Lung (tissue), 12 donors: ENCODE results near the gene ARL5C. TPM values are rescaled to one million over a fixed set of nuclear protein-coding genes. Genes with fewer than 3 reads are reported as not detected.

Experiments used
- ATAC-seq: fragments of 200-7000 bp; cut with Tn5 transposase; one replicate; pipeline ENCODE4 v1.9.1; 2020; ENCODE audit warnings: moderate number of reproducible peaks; ENCODE audit not compliant: insufficient read depth, low FRiP score
- DNase-seq, 3 donors: peaks; one replicate each; pipeline ENCODE4 v3.0.0-alpha.2; 2013 to 2017
- H3K27ac ChIP-seq, 2 donors: one replicate each; pipeline ENCODE4 v1.5.1; 2013; ENCODE audit warnings: mild to moderate bottlenecking in 2 of 2, moderate library complexity in 2 of 2, control low read depth in 1 of 2, inconsistent platforms in 1 of 2, low read depth in 1 of 2, low read length in 1 of 2
- H3K27me3 ChIP-seq, 3 donors: one replicate each; pipeline ENCODE4 v1.5.1; 2013; ENCODE audit warnings: low read length in 2 of 3; ENCODE audit not compliant: control insufficient read depth in 3 of 3, insufficient read depth in 3 of 3
- H3K36me3 ChIP-seq, 4 donors: one replicate each; pipeline ENCODE4 v1.5.1; 2013; ENCODE audit warnings: low read length in 4 of 4, mild to moderate bottlenecking in 1 of 4, moderate library complexity in 1 of 4; ENCODE audit not compliant: control insufficient read depth in 4 of 4, insufficient read depth in 4 of 4
- H3K4me1 ChIP-seq, 5 donors: one replicate each; pipeline ENCODE4 v1.5.1; 2013; ENCODE audit warnings: low read length in 5 of 5, mild to moderate bottlenecking in 2 of 5, moderate library complexity in 1 of 5; ENCODE audit not compliant: control insufficient read depth in 5 of 5, insufficient read depth in 5 of 5
- H3K4me3 ChIP-seq: one replicate; pipeline ENCODE4 v1.5.1; 2013; ENCODE audit warnings: mild to moderate bottlenecking, control low read depth, moderate library complexity
- H3K9ac ChIP-seq, 2 donors: one replicate each; pipeline ENCODE4 v1.5.1; 2013; ENCODE audit warnings: low read length in 2 of 2, control low read depth in 1 of 2; ENCODE audit not compliant: insufficient read depth in 1 of 2
- H3K9me3 ChIP-seq, 4 donors: one replicate each; pipeline ENCODE4 v1.5.1; 2013; ENCODE audit warnings: low read length in 3 of 4, mild to moderate bottlenecking in 1 of 4, moderate library complexity in 1 of 4; ENCODE audit not compliant: control insufficient read depth in 4 of 4, insufficient read depth in 3 of 4
- CTCF ChIP-seq: IDR thresholded peaks from 2 replicates; pipeline ENCODE4 v1.5.1; 2012; ENCODE audit warnings: mild to moderate bottlenecking; ENCODE audit errors: control extremely low read depth, extremely low read depth
- WGBS, 2 donors: extraction: QIAGEN DNeasy Blood & Tissue Kit; methylation state at CpG; one replicate each; pipeline ENCODE4 v1.1.7; 2013; 5-methylcytosine and 5-hydroxymethylcytosine counted together
- polyA plus RNA-seq, 2 donors: library from polyadenylated mRNA; stranded (reverse); fragments of 200-250 nt; gene quantifications; one replicate each; pipeline ENCODE4 v1.2.1, GENCODE V29; 2013
- total RNA-seq, 2 donors: library from RNA; depleted of rRNA in 1 of 2; stranded (reverse); fragments of >200 nt in 1 of 2; gene quantifications; one replicate each; pipeline ENCODE4 v1.2.1, GENCODE V29; 2014 to 2021
- donor health status: control.
- donor health status: control.
- donor health status: Bipolar disorder and iron deficiency.
- donor health status: healthy.
- donor health status: DM: yes; HTN: yes; CAD: no.

ARL5C gene
- total and polyA plus RNA-seq, 4 donors, result not detected

DNA sequence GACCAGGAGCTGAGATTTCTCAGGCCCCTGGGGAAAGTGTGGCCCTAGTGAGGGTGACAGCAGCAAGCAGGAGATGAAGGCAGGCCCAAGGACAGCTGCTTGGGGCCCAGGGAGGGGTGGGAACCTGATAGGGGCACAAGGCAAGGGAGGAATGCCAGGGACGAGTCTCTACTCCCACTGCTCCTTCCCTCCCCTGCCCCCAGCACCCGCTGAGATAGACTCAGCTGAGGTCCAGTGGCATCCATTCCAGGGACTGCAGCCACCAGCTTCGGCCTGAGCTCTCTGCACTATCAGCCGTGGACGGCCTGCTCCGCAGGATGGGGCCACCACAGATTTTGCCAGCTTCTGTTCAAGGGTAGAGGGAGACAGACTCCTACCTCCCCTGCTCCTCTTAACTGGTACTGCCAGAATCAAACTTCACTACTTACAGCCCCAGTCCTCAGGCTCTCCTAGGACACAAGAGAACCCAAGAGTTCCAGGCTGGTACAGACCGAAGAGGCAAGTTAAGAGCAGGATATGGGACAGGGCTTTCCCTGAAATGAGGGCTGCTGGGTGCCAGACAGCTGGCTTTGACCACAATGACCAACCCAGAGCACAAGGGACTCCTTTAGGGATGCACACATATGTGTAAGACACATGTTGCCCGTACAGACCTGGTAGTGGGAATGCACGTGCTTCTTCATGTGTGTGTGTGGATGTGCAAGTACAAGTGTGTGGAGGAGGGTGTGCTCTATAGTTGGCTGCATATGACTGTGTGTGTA is 26.0 kb upstream of the ARL5C start:
- no peak for DNase-seq
- peaks cover 0 to 25% (median 9%) of the 10 kb centered on the region in 5 donors for H3K4me1 ChIP-seq
- no peak for ATAC-seq
- H3K27ac ChIP-seq, result no peak overlapping the region
- WGBS, 2 donors, result 92 to 98% methylated on average over 9 of the region's 9 CpGs
- no peak for TF ChIP-seq CTCF
- no peak overlapping the region for H3K4me3 ChIP-seq
- H3K9ac ChIP-seq, result no peak overlapping the region
- peaks cover 0 to 32% (median 15%) of the 10 kb centered on the region in 4 donors for H3K36me3 ChIP-seq
- no peaks in the 10 kb centered on the region for H3K27me3 ChIP-seq
- no peaks in the 10 kb centered on the region for H3K9me3 ChIP-seq

DNA sequence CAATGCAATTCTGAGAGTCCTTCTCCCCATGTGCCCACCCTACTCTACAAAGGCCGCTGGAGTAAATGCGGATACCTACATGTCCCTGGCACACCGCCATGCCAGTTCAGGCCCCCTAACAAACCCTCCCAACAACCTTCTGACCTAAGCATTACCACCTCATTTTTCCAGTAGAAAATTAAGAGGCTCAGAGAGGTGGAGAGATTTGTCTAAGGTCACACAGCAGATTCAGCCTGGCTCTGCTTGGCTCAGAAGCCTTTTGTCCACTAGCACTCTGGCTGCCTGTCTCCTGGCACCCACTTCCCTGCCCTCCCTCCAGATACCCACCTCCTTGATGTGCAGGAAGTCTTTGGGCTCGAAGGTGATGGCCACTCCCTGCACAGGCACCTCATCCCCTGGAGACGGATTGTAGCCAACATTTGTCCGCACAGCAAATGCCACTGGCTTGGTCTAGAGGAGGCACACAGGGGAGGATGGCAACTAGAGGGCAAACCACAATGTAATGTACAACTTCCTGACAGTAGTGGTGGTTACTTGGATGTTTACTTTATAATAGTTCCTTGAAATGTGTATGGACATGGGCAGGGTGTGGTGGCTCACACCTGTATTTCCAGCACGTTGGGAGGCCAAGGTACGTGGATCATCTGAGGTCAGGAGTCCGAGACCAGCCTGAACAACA is 21.3 kb upstream of the ARL5C start:
- no peak overlapping the region for H3K27ac ChIP-seq
- no peak for DNase-seq
- H3K9ac ChIP-seq, result no peak overlapping the region
- H3K27me3 ChIP-seq, result no peaks in the 10 kb centered on the region
- H3K4me3 ChIP-seq, result no peak overlapping the region
- H3K4me1 ChIP-seq, result no peaks in the 10 kb centered on the region
- TF ChIP-seq CTCF, result no peak
- WGBS, 2 donors, result 79 to 86% methylated on average over 9 of the region's 9 CpGs
- ATAC-seq, result no peak
- H3K9me3 ChIP-seq, result no peaks in the 10 kb centered on the region
- peaks cover 0 to 56% (median 19%) of the 10 kb centered on the region in 4 donors for H3K36me3 ChIP-seq

- Histone ChIP-seq H3K36me3 (peaks cover 0 to 49% (median 18%) of the 10 kb centered on the region in 4 donors), H3K4me3 (no peak overlapping the region), H3K9ac (no peak overlapping the region), H3K4me1 (no peaks in the 10 kb centered on the region), H3K9me3 (no peaks in the 10 kb centered on the region), H3K27ac (no peak overlapping the region), H3K27me3 (no peaks in the 10 kb centered on the region)
- WGBS, 2 donors, result 91 to 92% methylated on average over 15 of the region's 15 CpGs
- no peak for TF ChIP-seq CTCF
- ATAC-seq (no peak), DNase-seq (no peak)
Measured at GRCh38 chr17:39186481-39187002, 20.6 kb upstream of the ARL5C start.
